GM12878 (cell line): ENCODE data around the gene GYG1. TPM values are rescaled to one million over a fixed set of nuclear protein-coding genes. Genes with fewer than 3 reads are reported as not detected.

ENCODE experiments used
- ATAC-seq: fragments of 200-7000 bp; cut with Tn5 transposase; 3 replicates; pipeline ENCODE4 v1.9.1; 2020; ENCODE audit warnings: mild to moderate bottlenecking, moderate library complexity
- BruUV-seq: library from RNA; stranded (reverse); fragments of 400-500 nt; replicated peaks from 2 replicates; lab custom pipeline; 2021; lab: Mats Ljungman, UMichigan
- CTCF ChIA-PET: fragments of 300-600 bp; sonication (Branson Sonifier 250); formaldehyde crosslinking; extraction: SDS; loops from one replicate; lab custom pipeline; 2021; ENCODE audit warnings: inconsistent platforms; lab: Yijun Ruan, JAX
- POLR2A ChIA-PET: fragments of 350-600 bp; formaldehyde crosslinking; extraction: SDS; loops from one replicate; lab custom pipeline; 2021; ENCODE audit warnings: inconsistent platforms; lab: Charles Lee
- RAD21 ChIA-PET: fragments of 300-600 bp; sonication (Branson Sonifier 250); formaldehyde crosslinking; loops from one replicate; lab custom pipeline; 2023; ENCODE audit warnings: antibody characterized with exemption; ENCODE audit not compliant: unreplicated experiment; lab: Charles Lee
- SMC1A ChIA-PET: fragments of 300-600 bp; sonication (Branson Sonifier 250); formaldehyde crosslinking; loops from one replicate; lab custom pipeline; 2023; ENCODE audit not compliant: unreplicated experiment, uncharacterized antibody; lab: Charles Lee
- DNase-seq: peaks from one replicate; pipeline ENCODE4 v3.0.0-alpha.2; 2011; ENCODE audit warnings: low read depth, low spot score
- FAIRE-seq: peaks from 3 replicates; lab custom pipeline; 2011; peaks lifted over from hg19 to GRCh38; lab: Jason Lieb, UNC
- H2AFZ ChIP-seq: 2 replicates; pipeline ENCODE4 v1.6.0; 2011; ENCODE audit warnings: low read depth, low read length, control low read depth; ENCODE audit not compliant: control insufficient read depth
- H3K27ac ChIP-seq: 2 replicates; pipeline ENCODE4 v1.5.1; 2011; ENCODE audit warnings: control low read depth; ENCODE audit not compliant: control insufficient read depth, insufficient read depth
- H3K27me3 ChIP-seq, 2 experiments: replicated peaks in 1 of 2; 2 replicates each; pipeline versions ENCODE4 v1.6.0 to v1.6.1; 2011; ENCODE audit warnings: low read length in 1 of 2; ENCODE audit not compliant: control insufficient read depth in 2 of 2, insufficient read depth in 2 of 2
- H3K36me3 ChIP-seq, 2 experiments: 2 replicates each; pipeline ENCODE4 v1.5.1; 2011; ENCODE audit warnings: low read length in 1 of 2; ENCODE audit not compliant: control insufficient read depth in 2 of 2, insufficient read depth in 2 of 2
- H3K4me1 ChIP-seq: 2 replicates; pipeline ENCODE4 v1.6.1; 2011; ENCODE audit warnings: mild to moderate bottlenecking, low read length, moderate library complexity, mixed read lengths; ENCODE audit not compliant: control insufficient read depth, insufficient read depth
- H3K4me2 ChIP-seq: 2 replicates; pipeline ENCODE4 v1.6.0; 2011; ENCODE audit warnings: control low read depth; ENCODE audit not compliant: control insufficient read depth, insufficient read depth
- H3K4me3 ChIP-seq: fragments of 200-600 bp; sonication (generic); 2 replicates; pipeline ENCODE4 v1.5.1; 2016
- H3K79me2 ChIP-seq: 2 replicates; pipeline ENCODE4 v1.6.0; 2011; ENCODE audit warnings: low read length; ENCODE audit not compliant: control insufficient read depth, insufficient read depth
- H3K9ac ChIP-seq: 2 replicates; pipeline ENCODE4 v1.8.0; 2011; ENCODE audit warnings: low read length, control low read depth, mixed read lengths; ENCODE audit not compliant: control insufficient read depth, insufficient read depth
- H3K9me3 ChIP-seq: replicated peaks from 3 replicates; pipeline ENCODE4 v1.5.1; 2011; ENCODE audit warnings: mild to moderate bottlenecking, low read length; ENCODE audit not compliant: control insufficient read depth, insufficient read depth
- H4K20me1 ChIP-seq: 2 replicates; pipeline ENCODE4 v1.6.0; 2011; ENCODE audit not compliant: control insufficient read depth, insufficient read depth
- BRCA1 ChIP-seq: IDR thresholded peaks from 2 replicates; pipeline ENCODE4 v1.6.1; 2011; ENCODE audit warnings: low read depth, low read length, improper control_type of control experiment
- CUX1 ChIP-seq: IDR thresholded peaks from 2 replicates; pipeline ENCODE4 v1.6.1; 2012; ENCODE audit warnings: improper control_type of control experiment, low read depth, low read length; ENCODE audit not compliant: insufficient replicate concordance
- KDM1A ChIP-seq: fragments of 200-600 bp; sonication (generic); IDR thresholded peaks from 2 replicates; pipeline ENCODE4 v1.6.1; 2016; ENCODE audit warnings: borderline replicate concordance
- PRDM15 ChIP-seq: fragments of 450-650 bp; formaldehyde crosslinking; IDR thresholded peaks from 2 replicates; pipeline ENCODE4 v1.4.0; 2020; ENCODE audit warnings: mild to moderate bottlenecking, moderate library complexity
- RCOR1 ChIP-seq: conservative IDR thresholded peaks from 2 replicates; pipeline ENCODE4 v1.6.1; 2012; ENCODE audit warnings: low read depth, low read length, improper control_type of control experiment
- SIX5 ChIP-seq: IDR thresholded peaks from 2 replicates; pipeline ENCODE4 v1.6.1; 2011; ENCODE audit warnings: mild to moderate bottlenecking, low read depth, low read length, moderate library complexity; ENCODE audit not compliant: severe bottlenecking
- SMC3 ChIP-seq: IDR thresholded peaks from 2 replicates; pipeline ENCODE4 v1.6.1; 2011; ENCODE audit warnings: low read length, improper control_type of control experiment, borderline replicate concordance
- STAT3 ChIP-seq: IDR thresholded peaks from 2 replicates; pipeline ENCODE4 v1.6.1; 2011; ENCODE audit warnings: low read depth, low read length, improper control_type of control experiment
- YBX1 ChIP-seq: fragments of 450-650 bp; IDR thresholded peaks from 2 replicates; pipeline ENCODE4 v1.6.1; 2016; ENCODE audit warnings: antibody characterized with exemption
- ZBTB40 ChIP-seq: fragments of 450-650 bp; IDR thresholded peaks from 2 replicates; pipeline ENCODE4 v1.6.1; 2016; ENCODE audit warnings: mild to moderate bottlenecking, moderate library complexity, borderline replicate concordance
- ZNF274 ChIP-seq: IDR thresholded peaks from one replicate; pipeline ENCODE4 v1.8.0; 2011; ENCODE audit not compliant: insufficient read length, insufficient read depth
- WGBS: methylation state at CpG from one replicate; pipeline ENCODE4 v1.1.6; 2016; ENCODE audit warnings: low lambda C conversion rate; ENCODE audit not compliant: insufficient replicate concordance, insufficient coverage; ENCODE audit errors: missing lambda C conversion rate; 5-methylcytosine and 5-hydroxymethylcytosine counted together
- in situ Hi-C: fragments of 300-500 bp; cut with MboI; formaldehyde crosslinking; loops from 9 replicates; pipeline ENCODE4 v1.14.3; 2018; ENCODE audit warnings: mixed read lengths
- intact Hi-C: fragments of 100-400 bp; cut with micrococcal nuclease; formaldehyde crosslinking; loops from one replicate; pipeline ENCODE4 v1.14.2; 2022; ENCODE audit not compliant: unreplicated experiment
- polyA plus RNA-seq, 11 experiments: library from polyadenylated mRNA; depleted of rRNA in 4 of 11; unstranded in 6 of 11; stranded (reverse) in 5 of 11; fragments of >200 nt; fragmentation: Nextera tagmentation in 4 of 11; fragmentation: Illumina TruSeq in 1 of 11; extraction: Ambion mirVana in 4 of 11; extraction: Trizol in 1 of 11; gene quantifications; 1 replicate in 1 of 11; 2 replicates in 10 of 11; pipeline versions ENCODE4 v1.2.1 to v1.2.3, GENCODE V29; 2011 to 2016; ENCODE audit warnings: inconsistent platforms in 2 of 11, missing spikeins in 2 of 11, low read depth in 1 of 11
- total RNA-seq, 4 experiments: library from RNA; depleted of rRNA in 3 of 4; stranded (reverse); fragments of >200 nt in 3 of 4; fragmentation: Illumina TruSeq in 1 of 4; extraction: Trizol in 1 of 4; gene quantifications; 2 replicates each; pipeline versions ENCODE4 v1.2.1 to v1.2.3, GENCODE V29; 2013 to 2021

GYG1 gene
- total and polyA plus RNA-seq, 10 of the 15 experiments (the other 5 are each of a cell fraction or from before 2014, with no cell fraction given), result 11.8 to 38.9 (median 22.9) TPM

GRCh38 chr3:149001727-149002126 is 10.4 kb downstream of the GYG1 start:
- H2AFZ ChIP-seq, result no peak overlapping the region
- H3K27me3 ChIP-seq, result no peaks in the 10 kb centered on the region
- ChIA-PET SMC1A (interaction anchor here (1.2 to 1.7 kb wide), 3 partner anchors 9 to 270 kb away, joined by 3 to 5 read pairs (median 3); no protein-coding TSS in a partner anchor), RAD21 (interaction anchor here (1.4 kb wide), 1 partner anchor 10 kb away, joined by 4 read pairs; no protein-coding TSS in a partner anchor), CTCF (interaction anchor here (1.3 to 1.7 kb wide), 2 partner anchors 12 to 51 kb away, joined by 3 to 6 read pairs; no protein-coding TSS in a partner anchor), POLR2A (no interaction called here)
- BruUV-seq, result no TSS peak
- intact Hi-C loops, result no loop called here
- no peaks in the 10 kb centered on the region for H4K20me1 ChIP-seq
- H3K4me3 ChIP-seq, result no peak overlapping the region
- no peak overlapping the region for H3K4me2 ChIP-seq
- no peaks in the 10 kb centered on the region for H3K9me3 ChIP-seq
- DNase-seq (no peak), ATAC-seq (no peak), FAIRE-seq (no peak)
- no peaks in the 10 kb centered on the region for H3K79me2 ChIP-seq
- in situ Hi-C loops, result no loop called here
- no peak overlapping the region for H3K9ac ChIP-seq
- 98% methylated on average over 3 of the region's 3 CpGs for WGBS
- H3K36me3 ChIP-seq, result no peaks in the 10 kb centered on the region
- H3K27ac ChIP-seq, result no peak overlapping the region
- peaks cover 22% of the 10 kb centered on the region for H3K4me1 ChIP-seq
- TF ChIP-seq BRCA1 (no peak), KDM1A (no peak), SMC3 (no peak), CUX1 (no peak), SIX5 (no peak), RCOR1 (no peak), YBX1 (no peak), ZBTB40 (no peak), PRDM15 (no peak), ZNF274 (no peak), STAT3 (no peak)
